HG02798 (cell line): Measurements from ENCODE around the gene MSLN.
"Not testable (repeated sequence)": the region's sequence is repeated elsewhere in the genome, so short reads cannot be mapped to it uniquely, and the experiment has no call there.

Experiments
- ATAC-seq: cut with Tn5 transposase; IDR thresholded peaks from one replicate; pipeline ENCODE4 v1.9.1; 2021; ENCODE audit warnings: mild to moderate bottlenecking; ENCODE audit not compliant: unreplicated experiment, poor library complexity

MSLN gene

GRCh38 chr16:760545-761343 lies at the start of gene MSLN:
TSS of gene MSLN (plus strand) at chr16:760734. CDS start at chr16:762681, 1,947 bp downstream.
- no peak for ATAC-seq

GRCh38 chr16:711084-711483 lies 49.5 kb upstream of the MSLN start:
- no peak for ATAC-seq

- no peak for ATAC-seq
These were observed 48.8 kb upstream of the MSLN start for GRCh38 chr16:711548-712320.

GRCh38 chr16:712740-713250 lies 47.7 kb upstream of the MSLN start:
- not testable (repeated sequence) for ATAC-seq

GRCh38 chr16:714079-714478 lies 46.5 kb upstream of the MSLN start:
- ATAC-seq: no peak

- ATAC-seq: peak; percentile 84
These were observed 45.7 kb upstream of the MSLN start, which contains the start of gene METRN for GRCh38 chr16:714558-715476. TSS of gene METRN (plus strand) at chr16:715118. CDS start at chr16:715290, 172 bp downstream.

GRCh38 chr16:715477-716199 lies 44.9 kb upstream of the MSLN start:
- ATAC-seq: peak; percentile 9

GRCh38 chr16:716200-716568 lies 44.4 kb upstream of the MSLN start:
- ATAC-seq: no peak

- no peak for ATAC-seq
These were observed 43.7 kb upstream of the MSLN start for GRCh38 chr16:716768-717325.

GRCh38 chr16:717450-718245 lies 42.9 kb upstream of the MSLN start:
- ATAC-seq: no peak

GRCh38 chr16:718389-718788 lies 42.1 kb upstream of the MSLN start:
- ATAC-seq: no peak

- no peak for ATAC-seq
These were observed 41.6 kb upstream of the MSLN start for GRCh38 chr16:718922-719321.

- ATAC-seq: no peak
These were observed 40.6 kb upstream of the MSLN start for GRCh38 chr16:719815-720446.

GRCh38 chr16:720447-720989 lies 40.0 kb upstream of the MSLN start:
- ATAC-seq: peak; percentile 13

GRCh38 chr16:720990-721764 lies 39.4 kb upstream of the MSLN start, which contains the start of gene ANTKMT:
TSS of gene ANTKMT (plus strand) at chr16:721146. CDS start at chr16:721275, 129 bp downstream.
- peak; percentile 76 for ATAC-seq

- no peak for ATAC-seq
These were observed 38.6 kb upstream of the MSLN start for GRCh38 chr16:721765-722540.
